ENCODE results near the gene HDGFL2.

HDGFL2 gene

GRCh38 chr19:4473763-4474513, 1.8 kb downstream of the HDGFL2 start:
- H3K27me3 ChIP-seq (replicated peaks; ENCODE audit: insufficient read depth, low read length) = no peaks in the 10 kb centered on the region
- no peak overlapping the region for H3K27ac ChIP-seq (ENCODE audit: low read length)
- no peak overlapping the region for H3K9ac ChIP-seq (ENCODE audit: low read length)
- no peak for DNase-seq
- no peaks in the 10 kb centered on the region for H3K36me3 ChIP-seq (replicated peaks; ENCODE audit: insufficient read depth, low read length)
- TF ChIP-seq CTCF (IDR thresholded peaks at IDR 0.05; ENCODE audit: low read length) (no peak), EZH2 (optimal IDR thresholded peaks at IDR 0.05; ENCODE audit: low read depth, low read length) (no peak), EZH2phosphoT487 (IDR thresholded peaks at IDR 0.05; ENCODE audit: low read length) (no peak)
- peaks cover 31% of the 10 kb centered on the region for H3K79me2 ChIP-seq (ENCODE audit: low read length)
- peaks cover 5% of the 10 kb centered on the region; the same call in 1 of the 2 replicates for H3F3A ChIP-seq (ENCODE audit: insufficient read depth, low read length)
- H3K9me3 ChIP-seq (replicated peaks; ENCODE audit: insufficient read depth, low read length) = no peaks in the 10 kb centered on the region
- no peaks in the 10 kb centered on the region for H4K20me1 ChIP-seq (ENCODE audit: insufficient read depth, low read length)
- H3K4me3 ChIP-seq (ENCODE audit: low read length) = no peak overlapping the region
- 0 out of 2 replicates have a peak, but pooled peaks cover 4% of the 10 kb centered on the region for H3K4me1 ChIP-seq (ENCODE audit: low read length)
- no peak overlapping the region for H3K4me2 ChIP-seq (ENCODE audit: low read depth, low read length)
- H3K9me2 ChIP-seq (replicated peaks; ENCODE audit: insufficient read depth, low read length) = no peaks in the 10 kb centered on the region
- no peak overlapping the region for H2AFZ ChIP-seq (ENCODE audit: low read length)

GRCh38 chr19:4474514-4475022, 2.5 kb downstream of the HDGFL2 start:
- Histone ChIP-seq H4K20me1 (ENCODE audit: insufficient read depth, low read length) (no peaks in the 10 kb centered on the region), H3F3A (ENCODE audit: insufficient read depth, low read length) (peaks cover 5% of the 10 kb centered on the region; the same call in 1 of the 2 replicates), H3K4me2 (ENCODE audit: low read depth, low read length) (no peak overlapping the region), H3K27ac (ENCODE audit: low read length) (no peak overlapping the region), H2AFZ (ENCODE audit: low read length) (no peak overlapping the region), H3K4me3 (ENCODE audit: low read length) (no peak overlapping the region), H3K27me3 (replicated peaks; ENCODE audit: insufficient read depth, low read length) (no peaks in the 10 kb centered on the region), H3K9me3 (replicated peaks; ENCODE audit: insufficient read depth, low read length) (no peaks in the 10 kb centered on the region), H3K9me2 (replicated peaks; ENCODE audit: insufficient read depth, low read length) (no peaks in the 10 kb centered on the region), H3K9ac (ENCODE audit: low read length) (no peak overlapping the region), H3K79me2 (ENCODE audit: low read length) (peaks cover 31% of the 10 kb centered on the region), H3K4me1 (ENCODE audit: low read length) (0 out of 2 replicates have a peak, but pooled peaks cover 4% of the 10 kb centered on the region), H3K36me3 (replicated peaks; ENCODE audit: insufficient read depth, low read length) (no peaks in the 10 kb centered on the region)
- TF ChIP-seq EZH2 (optimal IDR thresholded peaks at IDR 0.05; ENCODE audit: low read depth, low read length) (no peak), CTCF (IDR thresholded peaks at IDR 0.05; ENCODE audit: low read length) (no peak), EZH2phosphoT487 (IDR thresholded peaks at IDR 0.05; ENCODE audit: low read length) (no peak)
- DNase-seq = no peak

- no peaks in the 10 kb centered on the region for H3K27me3 ChIP-seq (replicated peaks; ENCODE audit: insufficient read depth, low read length)
- H3K4me2 ChIP-seq (ENCODE audit: low read depth, low read length) = no peak overlapping the region
- H3K9me3 ChIP-seq (replicated peaks; ENCODE audit: insufficient read depth, low read length) = no peaks in the 10 kb centered on the region
- DNase-seq = no peak
- H2AFZ ChIP-seq (ENCODE audit: low read length) = no peak overlapping the region
- no peak overlapping the region for H3K9ac ChIP-seq (ENCODE audit: low read length)
- 0 out of 2 replicates have a peak, but pooled peaks cover 4% of the 10 kb centered on the region for H3K4me1 ChIP-seq (ENCODE audit: low read length)
- H3K9me2 ChIP-seq (replicated peaks; ENCODE audit: insufficient read depth, low read length) = no peaks in the 10 kb centered on the region
- H4K20me1 ChIP-seq (ENCODE audit: insufficient read depth, low read length) = no peaks in the 10 kb centered on the region
- H3K27ac ChIP-seq (ENCODE audit: low read length) = no peak overlapping the region
- H3K4me3 ChIP-seq (ENCODE audit: low read length) = no peak overlapping the region
- no peaks in the 10 kb centered on the region for H3F3A ChIP-seq (ENCODE audit: insufficient read depth, low read length)
- TF ChIP-seq EZH2phosphoT487 (IDR thresholded peaks at IDR 0.05; ENCODE audit: low read length) = no peak
- TF ChIP-seq CTCF (IDR thresholded peaks at IDR 0.05; ENCODE audit: low read length) = no peak
- TF ChIP-seq EZH2 (optimal IDR thresholded peaks at IDR 0.05; ENCODE audit: low read depth, low read length) = no peak
- H3K36me3 ChIP-seq (replicated peaks; ENCODE audit: insufficient read depth, low read length) = no peaks in the 10 kb centered on the region
- peaks cover 31% of the 10 kb centered on the region for H3K79me2 ChIP-seq (ENCODE audit: low read length)
Measured at GRCh38 chr19:4477034-4477801, 5.1 kb downstream of the HDGFL2 start.
